B cell (primary cell): ENCODE measurements around the gene LAMA2.

ENCODE experiments used
- CTCF ChIP-seq: fragments of 200-600 bp; IDR thresholded peaks from one replicate; pipeline ENCODE4 v1.8.0; 2022; ENCODE audit warnings: antibody characterized with exemption, mild to moderate bottlenecking
- EZH2 ChIP-seq: IDR thresholded peaks from 2 replicates; pipeline ENCODE4 v1.6.1; 2012; ENCODE audit warnings: borderline replicate concordance, low read depth, mild to moderate bottlenecking, moderate library complexity, low read length; ENCODE audit not compliant: insufficient read depth, poor library complexity, severe bottlenecking

DNA sequence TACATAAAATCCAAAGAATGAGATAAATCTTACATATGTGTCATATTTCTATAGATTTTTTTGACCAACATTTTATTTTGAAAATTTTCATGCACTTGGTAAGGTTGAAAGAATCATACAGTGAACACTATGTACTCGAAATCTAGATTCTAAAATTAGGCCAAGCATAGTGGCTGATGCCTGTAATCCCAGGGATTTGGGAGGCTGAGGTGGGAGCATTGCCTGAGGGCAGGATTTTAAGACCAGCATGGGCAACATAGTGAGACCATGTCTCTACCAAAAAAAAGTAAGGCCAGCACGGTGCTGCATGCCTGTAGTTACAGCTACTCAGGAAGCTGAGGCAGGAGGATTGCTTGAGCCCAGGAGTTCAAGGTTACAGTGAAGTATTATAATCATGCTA lies 158.6 kb downstream of the LAMA2 start:
- TF ChIP-seq CTCF (no peak), EZH2 (no peak)
